ENCODE measurements around the gene ZFAND3.

Gene ZFAND3

DNA sequence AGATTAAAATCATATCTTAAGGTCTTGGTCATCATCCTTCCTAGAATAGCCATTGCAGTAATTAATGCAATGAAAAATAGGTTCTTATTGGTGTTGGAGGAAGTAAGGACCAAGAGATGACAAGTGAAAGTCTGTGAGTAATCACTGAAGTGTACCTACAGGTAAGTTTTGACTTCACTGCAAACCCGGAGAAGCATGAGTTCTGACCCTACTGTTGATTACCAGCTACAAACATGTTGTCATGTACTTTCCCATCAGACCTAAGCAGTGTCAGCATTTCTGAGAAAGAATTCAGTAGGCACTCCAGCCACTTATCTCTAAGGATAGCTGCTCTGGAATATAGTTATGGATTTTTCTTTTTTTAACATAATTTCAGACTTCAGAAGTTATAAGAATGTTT lies 280.9 kb downstream of the ZFAND3 start:
- no peak overlapping the region for H3K4me3 ChIP-seq (replicated peaks; ENCODE audit: low read depth, low read length)
- no peak for DNase-seq (ENCODE audit: extremely low read depth, low read depth)
- TF ChIP-seq, protein P1, sequence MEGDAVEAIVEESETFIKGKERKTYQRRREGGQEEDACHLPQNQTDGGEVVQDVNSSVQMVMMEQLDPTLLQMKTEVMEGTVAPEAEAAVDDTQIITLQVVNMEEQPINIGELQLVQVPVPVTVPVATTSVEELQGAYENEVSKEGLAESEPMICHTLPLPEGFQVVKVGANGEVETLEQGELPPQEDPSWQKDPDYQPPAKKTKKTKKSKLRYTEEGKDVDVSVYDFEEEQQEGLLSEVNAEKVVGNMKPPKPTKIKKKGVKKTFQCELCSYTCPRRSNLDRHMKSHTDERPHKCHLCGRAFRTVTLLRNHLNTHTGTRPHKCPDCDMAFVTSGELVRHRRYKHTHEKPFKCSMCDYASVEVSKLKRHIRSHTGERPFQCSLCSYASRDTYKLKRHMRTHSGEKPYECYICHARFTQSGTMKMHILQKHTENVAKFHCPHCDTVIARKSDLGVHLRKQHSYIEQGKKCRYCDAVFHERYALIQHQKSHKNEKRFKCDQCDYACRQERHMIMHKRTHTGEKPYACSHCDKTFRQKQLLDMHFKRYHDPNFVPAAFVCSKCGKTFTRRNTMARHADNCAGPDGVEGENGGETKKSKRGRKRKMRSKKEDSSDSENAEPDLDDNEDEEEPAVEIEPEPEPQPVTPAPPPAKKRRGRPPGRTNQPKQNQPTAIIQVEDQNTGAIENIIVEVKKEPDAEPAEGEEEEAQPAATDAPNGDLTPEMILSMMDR (IDR thresholded peaks at IDR 0.05; ENCODE audit: low read depth, low read length, missing control alignments) = no peak

DNA sequence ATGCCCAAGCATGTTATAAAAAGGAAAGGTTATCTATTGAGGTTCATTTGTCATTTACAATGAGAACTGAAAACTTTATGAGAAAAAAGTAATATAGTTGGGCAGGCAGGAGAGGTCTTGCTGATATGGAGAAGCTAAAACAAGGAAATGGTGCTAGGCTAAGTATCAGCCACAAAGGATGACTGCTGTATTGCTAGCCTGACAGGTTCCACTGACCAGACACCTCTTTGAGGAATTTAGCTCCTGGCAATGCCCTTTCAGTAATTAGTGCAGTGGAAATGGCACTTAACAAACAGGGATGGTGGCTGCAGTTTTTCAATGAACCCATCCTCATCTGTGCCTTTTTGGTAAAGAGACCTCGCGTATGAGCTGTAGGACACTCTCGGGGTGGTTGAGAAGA lies 284.4 kb downstream of the ZFAND3 start:
- H3K4me3 ChIP-seq (replicated peaks; ENCODE audit: low read depth, low read length) = no peak overlapping the region
- DNase-seq (ENCODE audit: extremely low read depth, low read depth) = no peak
- TF ChIP-seq, protein P1 (IDR thresholded peaks at IDR 0.05; ENCODE audit: low read depth, low read length, missing control alignments) = no peak

DNA sequence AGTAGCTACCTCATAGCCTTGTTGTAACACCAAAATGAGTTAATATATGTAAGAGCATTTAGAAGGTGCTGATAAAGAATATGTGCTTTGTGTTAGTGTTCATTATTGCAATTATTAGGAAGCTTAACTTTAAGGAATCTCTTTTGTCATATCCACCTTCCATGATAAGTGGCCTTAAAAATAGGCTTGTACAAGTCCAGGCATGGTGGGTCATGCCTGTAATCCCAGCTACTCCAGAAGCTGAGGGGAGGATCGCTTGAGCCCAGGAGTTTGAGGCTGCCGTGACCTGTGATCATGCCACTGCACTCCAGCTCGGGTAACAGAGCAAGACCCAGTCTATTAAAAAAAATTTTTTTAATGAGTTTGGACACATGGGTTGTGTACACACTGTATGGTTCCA lies 285.5 kb downstream of the ZFAND3 start:
- TF ChIP-seq, protein P1 (IDR thresholded peaks at IDR 0.05; ENCODE audit: low read depth, low read length, missing control alignments) = no peak
- no peak for DNase-seq (ENCODE audit: extremely low read depth, low read depth)

DNA sequence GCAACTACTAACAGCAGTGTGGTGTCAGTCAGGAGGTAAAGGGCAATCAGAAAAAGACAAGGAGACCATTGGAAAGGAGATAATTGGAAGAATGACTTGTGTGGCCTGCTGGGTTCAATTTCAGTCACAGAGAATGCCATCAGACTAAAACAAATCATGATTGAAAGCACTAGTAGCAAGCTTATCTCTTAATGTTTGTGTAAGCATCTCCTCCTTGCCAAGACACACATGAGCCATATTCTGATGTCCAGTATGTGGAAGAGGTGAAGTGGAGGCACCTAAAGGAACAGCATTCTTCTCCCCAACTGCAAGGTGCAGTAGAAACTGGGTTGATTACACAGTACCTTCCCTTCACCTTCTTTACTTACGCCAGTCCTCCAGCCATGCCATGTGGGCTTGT lies 287.5 kb downstream of the ZFAND3 start:
- DNase-seq (ENCODE audit: extremely low read depth, low read depth) = no peak
- TF ChIP-seq, protein P1 (IDR thresholded peaks at IDR 0.05; ENCODE audit: low read depth, low read length, missing control alignments) = no peak
- no peak overlapping the region for H3K4me3 ChIP-seq (replicated peaks; ENCODE audit: low read depth, low read length)

More for the DNA sequence above, 285.5 kb downstream of the ZFAND3 start:
- no peak overlapping the region for H3K4me3 ChIP-seq (replicated peaks; ENCODE audit: low read depth, low read length)

DNA sequence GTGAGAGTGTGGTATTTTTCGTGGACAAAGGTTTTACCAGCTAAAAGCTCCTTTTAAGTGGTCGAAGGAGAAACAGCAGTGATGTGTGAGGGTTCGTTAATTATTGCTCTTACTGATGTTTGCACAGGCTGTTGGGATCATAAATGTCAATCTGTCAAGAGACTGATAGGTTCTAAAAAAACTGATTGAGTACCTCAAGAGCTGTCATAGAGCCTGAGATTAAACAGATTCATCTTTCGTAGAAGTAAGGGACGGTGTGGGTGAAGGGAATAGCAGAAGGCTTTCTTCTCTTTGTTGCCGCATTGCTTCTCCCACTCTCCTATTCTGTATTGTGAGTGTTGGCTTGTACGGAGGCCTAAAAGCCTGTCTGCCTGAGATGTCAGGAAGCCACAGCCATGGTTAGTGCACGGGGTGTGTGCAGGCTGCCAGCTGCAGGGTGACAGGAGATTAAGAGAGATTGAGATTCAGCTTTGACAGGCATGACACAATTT lies 291.0 kb downstream of the ZFAND3 start:
- no peak overlapping the region for H3K4me3 ChIP-seq (replicated peaks; ENCODE audit: low read depth, low read length)
- TF ChIP-seq, protein P1 (IDR thresholded peaks at IDR 0.05; ENCODE audit: low read depth, low read length, missing control alignments) = no peak
- no peak for DNase-seq (ENCODE audit: extremely low read depth, low read depth)

DNA sequence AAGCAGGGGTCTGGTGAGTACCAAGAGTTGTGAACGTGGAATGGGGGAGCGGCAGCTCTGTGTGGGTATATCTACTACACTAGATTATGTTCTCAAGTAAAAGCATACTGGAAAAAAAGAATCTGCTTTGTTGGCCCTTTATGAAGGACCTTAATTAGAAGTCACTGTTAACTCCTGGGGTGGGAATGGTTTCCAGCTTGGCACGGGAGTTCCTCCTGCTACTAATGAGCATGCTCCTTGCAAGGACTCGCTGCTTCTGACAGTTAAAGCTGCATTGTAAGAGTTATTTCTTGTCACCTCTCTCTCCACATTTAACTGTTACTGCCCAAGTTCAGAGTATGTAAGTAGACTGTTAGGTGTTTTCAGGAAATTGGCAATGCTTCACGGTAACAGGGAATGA lies 292.7 kb downstream of the ZFAND3 start:
- no peak for DNase-seq (ENCODE audit: extremely low read depth, low read depth)
- H3K4me3 ChIP-seq (replicated peaks; ENCODE audit: low read depth, low read length) = no peak overlapping the region
- TF ChIP-seq, protein P1 (IDR thresholded peaks at IDR 0.05; ENCODE audit: low read depth, low read length, missing control alignments) = no peak

Data from HFF-Myc (cell line).